ENCODE results near the gene RAB31. TPM values are rescaled to one million over a fixed set of nuclear protein-coding genes. Genes with fewer than 3 reads are reported as not detected.

RAB31 gene, protein sequence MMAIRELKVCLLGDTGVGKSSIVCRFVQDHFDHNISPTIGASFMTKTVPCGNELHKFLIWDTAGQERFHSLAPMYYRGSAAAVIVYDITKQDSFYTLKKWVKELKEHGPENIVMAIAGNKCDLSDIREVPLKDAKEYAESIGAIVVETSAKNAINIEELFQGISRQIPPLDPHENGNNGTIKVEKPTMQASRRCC
- total RNA-seq, result 73.6 and 84.0 TPM in 2 replicates

DNA sequence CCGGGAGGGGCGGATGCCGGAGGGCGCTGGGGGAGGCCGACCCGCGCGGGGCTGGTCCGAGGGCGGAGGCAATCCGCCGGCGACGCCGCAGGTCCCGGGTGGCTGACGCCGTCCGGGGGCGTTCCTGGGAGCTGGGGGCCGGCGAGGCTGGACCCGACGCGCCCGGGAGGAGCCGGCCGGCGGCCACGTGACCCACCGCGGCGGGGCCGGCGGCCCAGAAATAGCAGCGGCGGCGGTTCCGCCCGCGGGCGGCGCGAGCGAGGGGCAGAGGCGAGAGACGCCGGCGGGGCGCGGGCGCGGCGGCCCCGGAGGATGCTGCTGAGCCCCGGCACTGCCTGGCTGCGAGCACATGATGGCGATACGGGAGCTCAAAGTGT, at the start of gene RAB31:
TSS of gene RAB31 (plus strand) at position 245 of the 377 bp plus-strand sequence. CDS start at position 350, 105 bp downstream.

DNA sequence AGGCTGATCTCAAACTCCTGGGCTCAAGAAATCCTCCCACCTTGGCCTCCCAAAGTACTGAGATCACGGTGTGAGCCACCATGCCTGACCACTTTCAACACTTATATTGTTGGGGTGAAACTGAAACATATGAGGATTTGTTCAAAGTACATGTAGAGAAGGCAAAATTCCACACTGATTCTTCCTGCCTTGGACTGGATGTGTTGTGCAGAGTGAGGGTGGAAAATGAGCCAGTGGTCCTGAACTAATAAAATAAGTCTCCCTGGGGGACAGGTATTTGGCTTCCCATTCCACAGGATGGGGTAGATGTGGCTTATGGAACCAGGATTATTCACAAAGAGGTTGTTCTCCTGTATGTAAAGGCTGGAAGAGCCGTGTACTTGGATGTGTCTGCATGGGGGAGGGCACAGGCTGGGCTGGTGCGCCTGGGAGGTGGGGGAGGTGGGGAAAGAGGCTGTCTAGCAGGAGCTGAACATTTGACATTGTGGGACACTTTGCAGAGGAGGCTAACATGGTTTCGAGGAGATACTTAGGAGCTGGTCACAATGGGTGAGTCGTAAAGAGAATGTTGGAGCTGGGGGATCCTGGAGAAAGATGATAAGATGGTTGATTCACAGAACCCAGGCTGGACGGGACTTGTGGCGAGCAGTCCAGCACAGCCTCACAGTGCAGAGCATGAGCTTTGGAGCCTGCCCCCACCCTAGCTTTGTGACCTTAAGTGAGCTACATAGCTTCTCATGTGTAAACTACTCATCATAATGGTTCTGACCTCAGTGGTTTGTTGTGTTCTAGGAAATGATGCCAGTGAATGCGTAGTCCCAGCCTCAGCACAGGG, 177.3 kb downstream of the RAB31 start, which contains the start of gene TXNDC2:
TSS of gene TXNDC2 (plus strand) at position 804 of the 835 bp plus-strand sequence. CDS start 708 bp downstream, outside the sequence.

Other genes starting within 250 kb of the RAB31 start
- gene RALBP1, start 232.8 kb upstream of the RAB31 start, total RNA-seq, result 69.7 and 72.4 TPM in 2 replicates
- gene PPP4R1, start 93.7 kb upstream of the RAB31 start, total RNA-seq, result 91.6 and 101 TPM in 2 replicates
- 0.06 TPM in 1 of 2 replicates, not detected in the other for gene TXNDC2, start 177.7 kb downstream of the RAB31 start, total RNA-seq
- gene VAPA, start 205.7 kb downstream of the RAB31 start, total RNA-seq, result 273 and 369 TPM in 2 replicates